Activated T-helper 9 cell treated with anti-CD3 and anti-CD28 coated beads, Interleukin-2, amount 50 U/mL, for 16 hours (primary cell): ENCODE results near the gene ANXA6.

ENCODE experiments used
- DNase-seq: peaks from one replicate; pipeline ENCODE4 v3.0.0-alpha.2; 2020; ENCODE audit warnings: low read depth

Gene ANXA6

GRCh38 chr5:151063142-151063989, 94.2 kb downstream of the ANXA6 start:
- DNase-seq: no peak

- no peak for DNase-seq
Observed at GRCh38 chr5:151062405-151063141, 95.0 kb downstream of the ANXA6 start.

GRCh38 chr5:151060742-151061141, 96.8 kb downstream of the ANXA6 start:
- DNase-seq: no peak

DNA sequence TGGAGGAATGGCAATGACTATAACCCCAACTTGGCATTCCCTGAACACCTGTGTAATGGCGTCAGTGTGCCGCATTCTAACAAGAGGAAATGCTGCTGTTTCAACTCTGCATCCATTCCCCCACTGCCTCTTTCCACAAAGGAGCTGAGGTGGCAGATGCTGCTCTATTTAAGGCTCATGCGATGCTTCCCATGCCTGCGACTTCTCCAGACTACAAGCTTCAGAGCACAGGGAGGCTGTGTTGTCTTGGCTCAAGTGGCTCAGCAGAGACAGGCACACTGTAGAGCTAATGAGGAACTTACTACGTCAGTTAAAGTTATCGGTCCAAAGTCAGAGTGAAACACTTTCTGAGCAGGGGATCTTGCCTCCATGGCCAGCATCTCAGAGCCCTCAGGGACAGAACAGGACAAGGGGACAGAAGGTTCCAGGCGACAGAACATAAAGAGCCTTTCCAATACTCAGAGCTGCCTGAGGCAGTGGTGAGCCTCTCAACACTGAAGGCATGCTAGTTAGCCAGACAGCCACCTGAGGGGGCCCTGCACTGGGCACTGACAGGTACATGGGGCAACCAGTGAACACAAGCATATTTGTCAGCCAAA, 98.6 kb downstream of the ANXA6 start:
- DNase-seq: no peak

GRCh38 chr5:151058301-151058700, 99.3 kb downstream of the ANXA6 start:
- no peak for DNase-seq

DNA sequence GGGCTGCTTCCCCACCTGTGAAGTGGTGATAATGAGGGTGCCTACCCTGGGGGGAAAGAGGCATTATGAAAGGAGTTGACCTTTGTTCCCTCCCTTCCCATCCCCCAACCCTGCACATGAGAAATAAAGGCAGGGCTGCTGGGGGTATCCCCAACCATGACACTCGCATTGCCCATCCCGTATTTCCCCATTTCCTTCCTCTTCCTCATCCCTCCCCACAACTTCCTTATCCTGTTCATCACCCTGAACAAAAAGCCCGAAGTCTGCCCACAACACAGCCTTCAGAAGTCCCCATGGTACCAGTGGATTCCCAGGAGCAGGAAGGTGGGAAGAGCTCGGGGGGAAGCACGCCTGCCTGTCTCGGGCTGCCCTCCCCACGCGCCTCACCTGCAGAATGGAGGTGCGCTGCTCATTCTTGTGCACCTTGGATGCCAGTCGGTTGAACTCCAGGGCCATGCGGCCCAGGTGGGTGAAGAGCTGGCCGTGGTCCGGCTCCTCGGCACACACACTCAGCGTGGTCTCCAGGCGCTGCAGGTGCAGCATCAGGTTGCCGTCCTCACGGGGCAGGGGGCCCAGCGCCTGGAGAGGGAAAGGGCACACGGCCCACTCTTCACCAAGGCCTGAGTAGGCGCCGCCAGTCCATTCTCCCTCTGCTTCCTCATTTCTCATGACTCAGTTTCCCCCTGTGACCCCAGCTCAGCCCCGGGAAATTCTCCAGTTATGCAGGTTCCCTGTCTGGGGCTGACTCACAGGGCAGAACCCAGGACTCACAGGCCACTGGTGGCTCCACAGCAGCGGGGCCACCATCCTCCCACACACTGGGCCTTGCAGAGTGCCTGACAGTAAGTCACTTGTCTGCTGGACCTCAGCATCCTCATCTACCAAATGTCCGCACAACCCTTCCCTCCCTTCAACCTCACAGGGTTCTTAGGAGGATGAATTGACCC, 100.9 kb downstream of the ANXA6 start:
- DNase-seq: no peak

DNA sequence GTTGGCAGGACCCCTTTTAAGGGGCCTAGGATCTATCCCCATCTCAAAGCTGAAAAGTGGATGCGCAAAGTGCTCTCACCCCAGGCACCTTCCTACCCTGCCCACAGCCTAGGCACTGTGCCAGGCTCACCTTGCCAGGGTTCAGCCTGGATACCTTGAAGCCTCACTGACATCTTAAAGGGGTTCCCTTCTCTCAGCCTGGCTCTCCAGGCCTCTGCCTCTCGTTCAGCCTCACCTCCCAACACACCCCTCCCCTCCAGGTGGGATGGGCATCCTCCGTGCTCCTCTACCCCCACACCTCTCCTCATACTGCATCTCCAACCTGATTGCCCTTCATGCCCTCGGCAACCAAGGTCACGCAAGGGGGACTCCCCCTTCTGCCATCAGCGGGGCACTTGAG, 102.2 kb downstream of the ANXA6 start:
- no peak for DNase-seq

GRCh38 chr5:151054709-151055108, 102.9 kb downstream of the ANXA6 start:
- no peak for DNase-seq

GRCh38 chr5:151053796-151054462, 103.7 kb downstream of the ANXA6 start:
- no peak for DNase-seq

GRCh38 chr5:151052836-151053235, 104.7 kb downstream of the ANXA6 start:
- DNase-seq: no peak

GRCh38 chr5:151051931-151052608, 105.5 kb downstream of the ANXA6 start:
- DNase-seq: no peak

GRCh38 chr5:151051066-151051930, 106.3 kb downstream of the ANXA6 start:
- peak; percentile 51 for DNase-seq
